Stomach (tissue), 4 donors: Measurements from ENCODE around the gene OVOL2.

ENCODE experiments used
- CTCF ChIP-seq, 7 experiments: fragments of 450-650 bp in 4 of 7; fragments of 200-600 bp in 3 of 7; sonication (generic) in 3 of 7; IDR thresholded peaks; one replicate each; pipeline ENCODE4 v1.5.1; 2016 to 2019; ENCODE audit warnings: antibody characterized with exemption in 7 of 7, control low read depth in 2 of 7, mild to moderate bottlenecking in 1 of 7
- EP300 ChIP-seq: sonication (generic); formaldehyde crosslinking; IDR thresholded peaks from one replicate; pipeline ENCODE4 v1.6.1; 2017; ENCODE audit warnings: antibody characterized with exemption

- TF ChIP-seq CTCF (IDR thresholded peaks at IDR 0.05) (no peak), EP300 (no peak)
Measured at GRCh38 chr20:18032977-18033892, 24.5 kb downstream of the OVOL2 start.
